ENCODE measurements around the gene SLC35F3.

GRCh38 chr1:234154320-234155251, 250.1 kb downstream of the SLC35F3 start:
- TF ChIP-seq CTCF (IDR thresholded peaks at IDR 0.05) (peak; percentile 84), POLR2AphosphoS5 (IDR thresholded peaks at IDR 0.05; ENCODE audit: low read depth, low read length) (no peak), REST (IDR thresholded peaks at IDR 0.05; ENCODE audit: insufficient read depth in 1 of 2, low read depth in 2 of 2, low read length in 1 of 2) (no peak), SIN3A (IDR thresholded peaks at IDR 0.05; ENCODE audit: borderline replicate concordance, insufficient read depth, low read depth, low read length) (no peak)
